ENCODE measurements around the gene GTF2H3. TPM values are rescaled to one million over a fixed set of nuclear protein-coding genes. Genes with fewer than 3 reads are reported as not detected.

GTF2H3 gene
- total RNA-seq, 1 experiment from 2014 or later, result 44.9 TPM

GRCh38 chr12:123675436-123675835 lies 41.8 kb downstream of the GTF2H3 start:
- no TSS peak for BruUV-seq (replicated peaks)
- H3K27me3 ChIP-seq (replicated peaks; ENCODE audit: insufficient read depth, low read depth, low read length, poor library complexity), result no peaks in the 10 kb centered on the region
- no peak for DNase-seq (ENCODE audit: low spot score)
- ChIA-PET CTCF (no interaction called here), POLR2A (ENCODE audit: low non-redundant PET) (no interaction called here)
- intact Hi-C loops (cut with micrococcal nuclease; ENCODE audit: unreplicated experiment), result no loop called here
- peaks cover 4% of the 10 kb centered on the region for H3K4me1 ChIP-seq (ENCODE audit: insufficient read depth, low read length, poor library complexity, severe bottlenecking)
- no peak overlapping the region for H3K4me3 ChIP-seq (ENCODE audit: low read depth, low read length, poor library complexity, severe bottlenecking)
- peaks cover 3% of the 10 kb centered on the region for H3K36me3 ChIP-seq (ENCODE audit: insufficient read depth, low read length, poor library complexity, severe bottlenecking)
- no peaks in the 10 kb centered on the region for H3K9me3 ChIP-seq (ENCODE audit: low read depth, low read length, poor library complexity, severe bottlenecking)
- TF ChIP-seq, protein P1, sequence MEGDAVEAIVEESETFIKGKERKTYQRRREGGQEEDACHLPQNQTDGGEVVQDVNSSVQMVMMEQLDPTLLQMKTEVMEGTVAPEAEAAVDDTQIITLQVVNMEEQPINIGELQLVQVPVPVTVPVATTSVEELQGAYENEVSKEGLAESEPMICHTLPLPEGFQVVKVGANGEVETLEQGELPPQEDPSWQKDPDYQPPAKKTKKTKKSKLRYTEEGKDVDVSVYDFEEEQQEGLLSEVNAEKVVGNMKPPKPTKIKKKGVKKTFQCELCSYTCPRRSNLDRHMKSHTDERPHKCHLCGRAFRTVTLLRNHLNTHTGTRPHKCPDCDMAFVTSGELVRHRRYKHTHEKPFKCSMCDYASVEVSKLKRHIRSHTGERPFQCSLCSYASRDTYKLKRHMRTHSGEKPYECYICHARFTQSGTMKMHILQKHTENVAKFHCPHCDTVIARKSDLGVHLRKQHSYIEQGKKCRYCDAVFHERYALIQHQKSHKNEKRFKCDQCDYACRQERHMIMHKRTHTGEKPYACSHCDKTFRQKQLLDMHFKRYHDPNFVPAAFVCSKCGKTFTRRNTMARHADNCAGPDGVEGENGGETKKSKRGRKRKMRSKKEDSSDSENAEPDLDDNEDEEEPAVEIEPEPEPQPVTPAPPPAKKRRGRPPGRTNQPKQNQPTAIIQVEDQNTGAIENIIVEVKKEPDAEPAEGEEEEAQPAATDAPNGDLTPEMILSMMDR (conservative IDR thresholded peaks at IDR 0.05; ENCODE audit: low read depth, low read length), result no peak
- TF ChIP-seq EZH2 (IDR thresholded peaks at IDR 0.05; ENCODE audit: borderline replicate concordance, low read depth, low read length, poor library complexity, severe bottlenecking), result no peak
- no peak overlapping the region for H3K27ac ChIP-seq (ENCODE audit: low read depth, low read length, poor library complexity, severe bottlenecking)

- Histone ChIP-seq H3K27ac (ENCODE audit: low read depth, low read length, poor library complexity, severe bottlenecking) (no peak overlapping the region), H3K27me3 (replicated peaks; ENCODE audit: insufficient read depth, low read depth, low read length, poor library complexity) (no peaks in the 10 kb centered on the region), H3K9me3 (ENCODE audit: low read depth, low read length, poor library complexity, severe bottlenecking) (no peaks in the 10 kb centered on the region), H3K36me3 (ENCODE audit: insufficient read depth, low read length, poor library complexity, severe bottlenecking) (peaks cover 6% of the 10 kb centered on the region), H3K4me3 (ENCODE audit: low read depth, low read length, poor library complexity, severe bottlenecking) (no peak overlapping the region), H3K4me1 (ENCODE audit: insufficient read depth, low read length, poor library complexity, severe bottlenecking) (peaks cover 4% of the 10 kb centered on the region)
- TF ChIP-seq, protein P1 (conservative IDR thresholded peaks at IDR 0.05; ENCODE audit: low read depth, low read length), result no peak
- no peak for TF ChIP-seq EZH2 (IDR thresholded peaks at IDR 0.05; ENCODE audit: borderline replicate concordance, low read depth, low read length, poor library complexity, severe bottlenecking)
- intact Hi-C loops (cut with micrococcal nuclease; ENCODE audit: unreplicated experiment), result no loop called here
- DNase-seq (ENCODE audit: low spot score), result no peak
- ChIA-PET CTCF (interaction anchor here (0.5 kb wide), 1 partner anchor 16 kb away, joined by 7 read pairs; no protein-coding TSS in a partner anchor), POLR2A (ENCODE audit: low non-redundant PET) (interaction anchor here (0.6 kb wide), 1 partner anchor 9 kb away, joined by 3 read pairs; no protein-coding TSS in a partner anchor)
- BruUV-seq (replicated peaks), result no TSS peak
Observed at GRCh38 chr12:123676616-123677320, 43.1 kb downstream of the GTF2H3 start.

- Histone ChIP-seq H3K9me3 (ENCODE audit: low read depth, low read length, poor library complexity, severe bottlenecking) (no peaks in the 10 kb centered on the region), H3K27me3 (replicated peaks; ENCODE audit: insufficient read depth, low read depth, low read length, poor library complexity) (no peaks in the 10 kb centered on the region), H3K4me3 (ENCODE audit: low read depth, low read length, poor library complexity, severe bottlenecking) (no peak overlapping the region), H3K4me1 (ENCODE audit: insufficient read depth, low read length, poor library complexity, severe bottlenecking) (no peaks in the 10 kb centered on the region), H3K36me3 (ENCODE audit: insufficient read depth, low read length, poor library complexity, severe bottlenecking) (peaks cover 6% of the 10 kb centered on the region), H3K27ac (ENCODE audit: low read depth, low read length, poor library complexity, severe bottlenecking) (no peak overlapping the region)
- POLR2A ChIA-PET (ENCODE audit: low non-redundant PET), result no interaction called here
- BruUV-seq (replicated peaks), result no TSS peak
- no peak for DNase-seq (ENCODE audit: low spot score)
- intact Hi-C loops (cut with micrococcal nuclease; ENCODE audit: unreplicated experiment), result no loop called here
- CTCF ChIA-PET, result no interaction called here
- TF ChIP-seq, protein P1 (conservative IDR thresholded peaks at IDR 0.05; ENCODE audit: low read depth, low read length), result no peak
- no peak for TF ChIP-seq EZH2 (IDR thresholded peaks at IDR 0.05; ENCODE audit: borderline replicate concordance, low read depth, low read length, poor library complexity, severe bottlenecking)
Observed at GRCh38 chr12:123678981-123679380, 45.4 kb downstream of the GTF2H3 start.

Measured in A673 (cell line).